Ascending aorta (tissue), 2 donors: ENCODE results near the gene CCDC178. TPM values are rescaled to one million over a fixed set of nuclear protein-coding genes. Genes with fewer than 3 reads are reported as not detected.

Source experiments
- DNase-seq, 2 donors: peaks; one replicate each; pipeline ENCODE4 v3.0.0-alpha.2; 2019; ENCODE audit warnings: low spot score in 2 of 2
- H3K27ac ChIP-seq, 2 donors: fragments of 200-600 bp; sonication (generic); one replicate each; pipeline ENCODE4 v1.5.1; 2016 to 2017; ENCODE audit warnings: mild to moderate bottlenecking in 1 of 2
- H3K27me3 ChIP-seq: fragments of 200-600 bp; sonication (generic); one replicate; pipeline ENCODE4 v1.5.1; 2017
- H3K36me3 ChIP-seq, 2 donors: fragments of 200-600 bp; sonication (generic); one replicate each; pipeline ENCODE4 v1.5.1; 2016
- H3K4me1 ChIP-seq, 2 donors: fragments of 200-600 bp; sonication (generic); one replicate each; pipeline ENCODE4 v1.5.1; 2016 to 2017; ENCODE audit warnings: mild to moderate bottlenecking in 1 of 2
- H3K4me3 ChIP-seq, 2 donors: fragments of 200-600 bp; sonication (generic); one replicate each; pipeline ENCODE4 v1.5.1; 2016 to 2017; ENCODE audit warnings: mild to moderate bottlenecking in 1 of 2
- H3K9me3 ChIP-seq, 2 donors: fragments of 200-600 bp; sonication (generic); one replicate each; pipeline ENCODE4 v1.5.1; 2016
- CTCF ChIP-seq, 3 experiments: fragments of 200-600 bp in 2 of 3; fragments of 450-650 bp in 1 of 3; sonication (generic) in 2 of 3; IDR thresholded peaks; one replicate each; pipeline ENCODE4 v1.5.1; 2016 to 2019; ENCODE audit warnings: antibody characterized with exemption in 3 of 3, mild to moderate bottlenecking in 1 of 3, moderate library complexity in 1 of 3
- intact Hi-C: fragments of 100-400 bp; cut with DNase I; formaldehyde crosslinking; loops from one replicate; pipeline ENCODE4 v1.15.1; 2023
- total RNA-seq: library from RNA; depleted of rRNA; stranded (reverse); fragments of >200 nt; gene quantifications from one replicate; pipeline ENCODE4 v1.1.0, GENCODE V29; 2016

CCDC178 gene
- total RNA-seq, 1 donor from 2014 or later: not detected

- intact Hi-C loops: no loop called here
- Histone ChIP-seq H3K27me3 (no peaks in the 10 kb centered on the region), H3K4me1 (no peaks in the 10 kb centered on the region), H3K9me3 (no peaks in the 10 kb centered on the region), H3K27ac (no peak overlapping the region), H3K36me3 (no peaks in the 10 kb centered on the region), H3K4me3 (no peak overlapping the region)
- TF ChIP-seq CTCF (IDR thresholded peaks at IDR 0.05): no peak
- no peak for DNase-seq
Observed at GRCh38 chr18:33146014-33146413, 294.5 kb downstream of the CCDC178 start.

- Histone ChIP-seq H3K9me3 (no peaks in the 10 kb centered on the region), H3K4me3 (no peak overlapping the region), H3K27ac (no peak overlapping the region), H3K4me1 (no peaks in the 10 kb centered on the region), H3K27me3 (no peaks in the 10 kb centered on the region), H3K36me3 (no peaks in the 10 kb centered on the region)
- no peak for TF ChIP-seq CTCF (IDR thresholded peaks at IDR 0.05)
- DNase-seq: no peak
- intact Hi-C loops: no loop called here
Observed at GRCh38 chr18:33135951-33136660, 304.4 kb downstream of the CCDC178 start.

- H3K36me3 ChIP-seq: no peaks in the 10 kb centered on the region
- no peaks in the 10 kb centered on the region for H3K4me1 ChIP-seq
- no peak for DNase-seq
- intact Hi-C loops: no loop called here
- TF ChIP-seq CTCF (IDR thresholded peaks at IDR 0.05): no peak
- no peaks in the 10 kb centered on the region for H3K27me3 ChIP-seq
- H3K4me3 ChIP-seq: no peak overlapping the region
- H3K27ac ChIP-seq: no peak overlapping the region
- H3K9me3 ChIP-seq: no peaks in the 10 kb centered on the region
Observed at GRCh38 chr18:33132657-33133056, 307.9 kb downstream of the CCDC178 start.

GRCh38 chr18:33128581-33128980 lies 311.9 kb downstream of the CCDC178 start:
- H3K27ac ChIP-seq: no peak overlapping the region
- no peaks in the 10 kb centered on the region for H3K4me1 ChIP-seq
- intact Hi-C loops: no loop called here
- H3K27me3 ChIP-seq: no peaks in the 10 kb centered on the region
- H3K9me3 ChIP-seq: no peaks in the 10 kb centered on the region
- H3K4me3 ChIP-seq: no peak overlapping the region
- H3K36me3 ChIP-seq: no peaks in the 10 kb centered on the region
- no peak for TF ChIP-seq CTCF (IDR thresholded peaks at IDR 0.05)
- DNase-seq: no peak

GRCh38 chr18:33123862-33124518 lies 316.5 kb downstream of the CCDC178 start:
- TF ChIP-seq CTCF (IDR thresholded peaks at IDR 0.05): no peak
- Histone ChIP-seq H3K9me3 (no peaks in the 10 kb centered on the region), H3K4me1 (no peaks in the 10 kb centered on the region), H3K36me3 (no peaks in the 10 kb centered on the region), H3K4me3 (no peak overlapping the region), H3K27me3 (no peaks in the 10 kb centered on the region), H3K27ac (no peak overlapping the region)
- no peak for DNase-seq
- intact Hi-C loops: no loop called here
